Duodenal mucosa (tissue), 2 donors: Measurements from ENCODE around the gene TMEM37.

Experiments used
- H3K27ac ChIP-seq: one replicate; pipeline ENCODE4 v1.7.0; 2013; ENCODE audit warnings: low read depth, low read length
- H3K27me3 ChIP-seq, 2 donors: one replicate each; pipeline ENCODE4 v1.7.0; 2013; ENCODE audit warnings: low read length in 2 of 2, control low read depth in 1 of 2; ENCODE audit not compliant: insufficient read depth in 2 of 2, control insufficient read depth in 1 of 2
- H3K36me3 ChIP-seq, 2 donors: one replicate each; pipeline ENCODE4 v1.7.0; 2013; ENCODE audit warnings: low read length in 2 of 2, control low read depth in 1 of 2; ENCODE audit not compliant: insufficient read depth in 2 of 2, control insufficient read depth in 1 of 2
- H3K4me1 ChIP-seq, 2 donors: one replicate each; pipeline ENCODE4 v1.7.0; 2013; ENCODE audit warnings: low read length in 2 of 2, control low read depth in 1 of 2; ENCODE audit not compliant: insufficient read depth in 2 of 2, control insufficient read depth in 1 of 2
- H3K4me3 ChIP-seq, 2 donors: one replicate each; pipeline ENCODE4 v1.7.0; 2013; ENCODE audit warnings: low read length in 2 of 2, low read depth in 1 of 2
- H3K9ac ChIP-seq, 2 donors: one replicate each; pipeline ENCODE4 v1.7.0; 2013; ENCODE audit warnings: low read length in 2 of 2, low read depth in 1 of 2
- H3K9me3 ChIP-seq, 2 donors: one replicate each; pipeline ENCODE4 v1.7.0; 2013; ENCODE audit warnings: low read length in 2 of 2, control low read depth in 1 of 2; ENCODE audit not compliant: control insufficient read depth in 1 of 2

The TMEM37 gene

GRCh38 chr2:119425620-119426395 is 5.8 kb upstream of the TMEM37 start:
- Histone ChIP-seq H3K27ac (peak overlapping the region; percentile 73), H3K4me3 (peak overlapping the region; percentile 36 to 46), H3K9ac (peak overlapping the region; percentile 45 to 55)

DNA sequence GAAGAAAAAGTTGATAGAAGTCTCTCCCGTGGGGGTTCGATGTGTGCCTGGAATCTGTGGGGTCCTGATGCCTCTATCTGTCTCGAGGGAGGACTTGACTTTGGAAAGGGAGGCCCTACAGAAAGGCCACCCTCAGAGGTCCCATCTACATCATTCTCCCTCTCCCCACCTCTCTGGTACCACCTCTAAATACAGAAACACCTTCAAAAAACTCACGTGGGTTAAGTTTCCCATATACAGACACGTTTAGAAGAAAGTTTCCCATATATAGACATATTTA is 5.3 kb upstream of the TMEM37 start:
- peaks cover 81 to 96% of the 10 kb centered on the region in 2 donors for H3K4me1 ChIP-seq
- peak overlapping the region; percentile 73 for H3K27ac ChIP-seq
- peak overlapping the region; percentile 36 to 46 for H3K4me3 ChIP-seq

More at GRCh38 chr2:119425620-119426395, 5.8 kb upstream of the TMEM37 start:
- no peaks in the 10 kb centered on the region for H3K36me3 ChIP-seq
- H3K4me1 ChIP-seq, result peaks cover 84 to 96% of the 10 kb centered on the region in 2 donors
- H3K27me3 ChIP-seq, result no peaks in the 10 kb centered on the region
- H3K9me3 ChIP-seq, result no peaks in the 10 kb centered on the region

DNA sequence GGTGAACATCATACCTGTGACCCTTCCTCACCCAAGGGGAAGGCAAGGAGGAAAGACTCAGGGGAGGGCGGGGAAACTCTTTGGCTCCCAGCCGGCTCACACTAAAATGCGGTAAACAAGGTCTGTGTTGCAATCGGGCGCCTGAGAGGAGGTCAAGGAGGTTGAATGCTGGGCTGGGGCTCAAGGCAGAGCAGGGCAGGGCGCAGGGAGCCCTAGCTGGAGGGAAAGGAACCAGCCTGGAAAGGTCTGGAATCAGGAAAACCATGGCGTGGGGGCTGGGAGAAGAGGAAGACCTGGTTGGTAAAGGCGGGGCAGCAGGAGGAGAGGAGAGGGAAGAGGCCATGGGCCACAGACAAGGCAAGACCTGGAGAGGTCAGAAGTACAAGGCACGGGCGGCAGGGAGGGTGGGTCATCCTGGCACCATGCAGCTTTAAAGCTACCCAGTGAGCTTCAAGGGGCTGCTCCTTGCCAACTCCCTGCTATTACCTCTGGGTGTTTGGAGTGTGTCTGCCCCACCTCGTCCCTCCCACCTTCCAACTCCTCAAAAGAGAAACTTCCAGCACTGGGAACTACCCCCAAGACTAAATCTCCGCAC is 4.8 kb upstream of the TMEM37 start:
- peak overlapping the region; percentile 73 for H3K27ac ChIP-seq
- peak overlapping the region; percentile 36 to 46 for H3K4me3 ChIP-seq
- H3K27me3 ChIP-seq, result no peaks in the 10 kb centered on the region
- no peaks in the 10 kb centered on the region for H3K36me3 ChIP-seq
- peaks cover 81 to 92% of the 10 kb centered on the region in 2 donors for H3K4me1 ChIP-seq
- H3K9ac ChIP-seq, result peak overlapping the region; percentile 45 to 55
- H3K9me3 ChIP-seq, result no peaks in the 10 kb centered on the region

More for the DNA sequence above, 5.3 kb upstream of the TMEM37 start:
- no peaks in the 10 kb centered on the region for H3K36me3 ChIP-seq
- H3K27me3 ChIP-seq, result no peaks in the 10 kb centered on the region
- peak overlapping the region; percentile 45 to 55 for H3K9ac ChIP-seq
- H3K9me3 ChIP-seq, result no peaks in the 10 kb centered on the region

- H3K36me3 ChIP-seq, result no peaks in the 10 kb centered on the region
- H3K9me3 ChIP-seq, result no peaks in the 10 kb centered on the region
- peaks cover 74 to 84% of the 10 kb centered on the region in 2 donors for H3K4me1 ChIP-seq
- no peaks in the 10 kb centered on the region for H3K27me3 ChIP-seq
- H3K4me3 ChIP-seq, result peak overlapping the region in 1 of 2 donors; percentile 46
- peak overlapping the region; percentile 73 for H3K27ac ChIP-seq
- H3K9ac ChIP-seq, result peak overlapping the region; percentile 45 to 55
These were observed 3.9 kb upstream of the TMEM37 start for GRCh38 chr2:119427756-119428155.

DNA sequence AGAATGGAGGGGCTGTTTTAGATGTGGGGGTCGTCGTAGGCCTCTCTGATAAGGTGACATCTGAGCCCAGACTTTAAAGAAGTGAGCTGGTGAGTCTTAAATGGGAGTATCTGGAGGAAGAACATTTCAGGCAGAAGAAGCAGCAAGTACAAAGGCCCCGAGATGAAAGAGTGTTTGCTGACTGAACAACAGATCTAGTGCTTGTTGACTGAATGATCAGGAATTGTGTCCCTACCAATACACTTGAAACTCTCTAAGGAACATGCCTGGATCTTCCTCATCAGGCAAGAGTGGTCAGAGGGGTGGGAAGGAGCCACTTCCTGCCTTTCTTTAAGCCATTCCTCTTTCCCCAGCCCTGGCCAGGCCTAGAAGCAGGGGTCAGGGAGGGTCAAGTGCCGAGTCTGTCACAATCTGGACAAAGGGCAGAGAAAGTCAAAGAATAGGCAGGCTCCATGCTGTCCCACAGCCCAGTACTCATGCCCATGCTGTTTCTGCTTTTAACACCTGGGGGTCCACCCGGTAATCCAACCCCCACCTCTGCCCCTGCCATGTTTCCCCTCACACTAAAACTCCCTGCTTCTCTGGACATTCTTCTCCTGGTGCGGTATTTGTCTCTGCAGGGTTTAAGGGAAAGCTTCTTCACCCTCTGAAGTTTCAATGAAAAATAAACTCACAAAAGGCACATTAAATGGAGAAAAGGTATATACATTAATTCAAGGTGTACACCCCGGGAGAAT is 3.0 kb upstream of the TMEM37 start:
- H3K27me3 ChIP-seq, result no peaks in the 10 kb centered on the region
- peak overlapping the region in 1 of 2 donors; percentile 28 for H3K9ac ChIP-seq
- H3K27ac ChIP-seq, result no peak overlapping the region
- H3K4me3 ChIP-seq, result no peak overlapping the region
- H3K9me3 ChIP-seq, result no peaks in the 10 kb centered on the region
- H3K36me3 ChIP-seq, result no peaks in the 10 kb centered on the region
- peaks cover 75 to 79% of the 10 kb centered on the region in 2 donors for H3K4me1 ChIP-seq

- Histone ChIP-seq H3K4me1 (peaks cover 75 to 78% of the 10 kb centered on the region in 2 donors), H3K9me3 (no peaks in the 10 kb centered on the region), H3K9ac (peak overlapping the region in 1 of 2 donors; percentile 25), H3K4me3 (no peak overlapping the region), H3K27me3 (no peaks in the 10 kb centered on the region), H3K27ac (no peak overlapping the region), H3K36me3 (no peaks in the 10 kb centered on the region)
These were observed 2.3 kb upstream of the TMEM37 start for GRCh38 chr2:119429225-119429981.

- peaks cover 77 to 78% of the 10 kb centered on the region in 2 donors for H3K4me1 ChIP-seq
- no peaks in the 10 kb centered on the region for H3K36me3 ChIP-seq
- peak overlapping the region; percentile 88 for H3K27ac ChIP-seq
- H3K27me3 ChIP-seq, result no peaks in the 10 kb centered on the region
- H3K9me3 ChIP-seq, result no peaks in the 10 kb centered on the region
- H3K4me3 ChIP-seq, result no peak overlapping the region
- H3K9ac ChIP-seq, result no peak overlapping the region
These were observed 1.6 kb upstream of the TMEM37 start for GRCh38 chr2:119430023-119430498.

DNA sequence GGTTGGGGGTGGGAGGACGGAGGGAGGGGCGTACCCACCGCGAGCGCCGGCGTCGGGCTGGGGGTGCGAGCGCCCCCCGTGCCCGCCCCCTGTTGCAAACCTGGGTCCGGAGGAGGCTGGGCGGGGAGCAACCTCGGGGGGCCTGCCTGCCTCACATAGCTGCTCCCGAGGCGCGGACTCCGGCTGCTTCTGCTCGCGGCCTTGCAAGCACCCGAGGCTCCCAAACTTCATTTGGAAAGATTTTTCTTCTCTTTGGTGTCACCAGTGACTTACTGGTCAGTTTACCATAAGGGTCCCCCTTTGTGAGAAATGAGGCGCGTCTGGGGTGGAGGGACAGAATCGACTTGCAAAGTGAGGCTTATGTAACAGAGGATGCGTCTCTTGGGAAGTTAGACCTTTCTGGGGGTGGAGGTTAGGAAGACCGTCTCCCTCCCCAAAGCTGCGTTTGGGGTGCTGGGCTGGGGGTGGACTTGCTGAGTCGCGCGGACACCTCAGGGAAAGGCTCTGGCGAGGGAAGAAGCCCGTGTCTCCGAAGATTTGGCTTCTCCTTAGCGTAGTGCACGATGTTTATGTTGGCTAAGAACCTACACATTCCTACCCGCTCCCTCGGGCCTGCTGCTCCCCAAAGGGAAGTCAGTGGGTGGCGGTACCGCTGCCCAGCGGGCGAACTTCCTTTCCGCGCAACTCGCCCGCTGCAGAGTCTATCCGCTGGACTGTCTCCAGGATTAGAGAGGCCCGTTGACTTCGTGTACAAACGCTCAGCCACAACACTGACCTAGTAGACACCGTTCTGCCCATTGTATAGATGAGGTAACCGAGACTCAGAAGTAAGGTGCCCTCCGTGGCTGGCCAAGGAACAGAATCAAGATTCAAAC is 559 bp downstream of the TMEM37 start:
- Histone ChIP-seq H3K36me3 (peaks cover 5 to 7% of the 10 kb centered on the region in 2 donors), H3K4me1 (peaks cover 69% of the 10 kb centered on the region in 2 donors), H3K27me3 (no peaks in the 10 kb centered on the region), H3K4me3 (peak overlapping the region; percentile 82 to 90), H3K27ac (peak overlapping the region; percentile 80), H3K9me3 (no peaks in the 10 kb centered on the region), H3K9ac (peak overlapping the region; percentile 89 to 93)
